Stomach (tissue), 4 donors: ENCODE data around the gene TSEN54.

Source experiments
- EP300 ChIP-seq: sonication (generic); formaldehyde crosslinking; IDR thresholded peaks from one replicate; pipeline ENCODE4 v1.6.1; 2017; ENCODE audit warnings: antibody characterized with exemption
- POLR2A ChIP-seq, 4 donors: fragments of 450-650 bp; IDR thresholded peaks; one replicate each; pipeline ENCODE4 v1.6.1; 2016; ENCODE audit warnings: antibody characterized with exemption in 4 of 4, control low read depth in 2 of 4, mild to moderate bottlenecking in 1 of 4, moderate library complexity in 1 of 4
- TF ChIP-seq, protein P1 (sequence below), 7 experiments: fragments of 450-650 bp in 4 of 7; fragments of 200-600 bp in 3 of 7; sonication (generic) in 3 of 7; IDR thresholded peaks; one replicate each; pipeline ENCODE4 v1.5.1; 2016 to 2019; ENCODE audit warnings: antibody characterized with exemption in 7 of 7, control low read depth in 2 of 7, mild to moderate bottlenecking in 1 of 7

DNA sequence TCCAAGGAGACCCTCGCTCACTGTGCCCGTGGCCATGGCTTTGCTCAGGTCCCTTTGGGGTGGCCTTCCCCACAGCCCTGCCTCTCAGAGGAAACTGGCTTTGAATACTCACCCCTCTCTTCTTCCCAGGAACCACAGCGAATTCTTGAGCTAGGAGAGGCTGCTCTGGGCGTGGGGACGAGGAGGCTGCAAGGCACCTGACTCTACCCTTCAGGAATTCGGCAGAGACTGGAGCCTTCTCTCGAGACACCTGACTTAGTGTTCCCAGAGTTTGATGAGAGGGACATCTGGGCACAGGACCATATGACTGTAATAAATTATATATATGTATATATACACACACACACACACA is 15.4 kb downstream of the TSEN54 start:
- TF ChIP-seq, protein P1, sequence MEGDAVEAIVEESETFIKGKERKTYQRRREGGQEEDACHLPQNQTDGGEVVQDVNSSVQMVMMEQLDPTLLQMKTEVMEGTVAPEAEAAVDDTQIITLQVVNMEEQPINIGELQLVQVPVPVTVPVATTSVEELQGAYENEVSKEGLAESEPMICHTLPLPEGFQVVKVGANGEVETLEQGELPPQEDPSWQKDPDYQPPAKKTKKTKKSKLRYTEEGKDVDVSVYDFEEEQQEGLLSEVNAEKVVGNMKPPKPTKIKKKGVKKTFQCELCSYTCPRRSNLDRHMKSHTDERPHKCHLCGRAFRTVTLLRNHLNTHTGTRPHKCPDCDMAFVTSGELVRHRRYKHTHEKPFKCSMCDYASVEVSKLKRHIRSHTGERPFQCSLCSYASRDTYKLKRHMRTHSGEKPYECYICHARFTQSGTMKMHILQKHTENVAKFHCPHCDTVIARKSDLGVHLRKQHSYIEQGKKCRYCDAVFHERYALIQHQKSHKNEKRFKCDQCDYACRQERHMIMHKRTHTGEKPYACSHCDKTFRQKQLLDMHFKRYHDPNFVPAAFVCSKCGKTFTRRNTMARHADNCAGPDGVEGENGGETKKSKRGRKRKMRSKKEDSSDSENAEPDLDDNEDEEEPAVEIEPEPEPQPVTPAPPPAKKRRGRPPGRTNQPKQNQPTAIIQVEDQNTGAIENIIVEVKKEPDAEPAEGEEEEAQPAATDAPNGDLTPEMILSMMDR (IDR thresholded peaks at IDR 0.05): no peak
- no peak for TF ChIP-seq POLR2A (IDR thresholded peaks at IDR 0.05)
- no peak for TF ChIP-seq EP300
